SH-SY5Y (cell line): ENCODE data around the gene NISCH.

ENCODE experiments used
- GATA2 ChIP-seq: IDR thresholded peaks from 2 replicates; pipeline ENCODE4 v1.6.1; 2011; ENCODE audit warnings: mild to moderate bottlenecking, low read depth, low read length
- GATA3 ChIP-seq: IDR thresholded peaks from 2 replicates; pipeline ENCODE4 v1.6.1; 2011; ENCODE audit warnings: low read depth, mild to moderate bottlenecking, low read length, moderate library complexity

DNA sequence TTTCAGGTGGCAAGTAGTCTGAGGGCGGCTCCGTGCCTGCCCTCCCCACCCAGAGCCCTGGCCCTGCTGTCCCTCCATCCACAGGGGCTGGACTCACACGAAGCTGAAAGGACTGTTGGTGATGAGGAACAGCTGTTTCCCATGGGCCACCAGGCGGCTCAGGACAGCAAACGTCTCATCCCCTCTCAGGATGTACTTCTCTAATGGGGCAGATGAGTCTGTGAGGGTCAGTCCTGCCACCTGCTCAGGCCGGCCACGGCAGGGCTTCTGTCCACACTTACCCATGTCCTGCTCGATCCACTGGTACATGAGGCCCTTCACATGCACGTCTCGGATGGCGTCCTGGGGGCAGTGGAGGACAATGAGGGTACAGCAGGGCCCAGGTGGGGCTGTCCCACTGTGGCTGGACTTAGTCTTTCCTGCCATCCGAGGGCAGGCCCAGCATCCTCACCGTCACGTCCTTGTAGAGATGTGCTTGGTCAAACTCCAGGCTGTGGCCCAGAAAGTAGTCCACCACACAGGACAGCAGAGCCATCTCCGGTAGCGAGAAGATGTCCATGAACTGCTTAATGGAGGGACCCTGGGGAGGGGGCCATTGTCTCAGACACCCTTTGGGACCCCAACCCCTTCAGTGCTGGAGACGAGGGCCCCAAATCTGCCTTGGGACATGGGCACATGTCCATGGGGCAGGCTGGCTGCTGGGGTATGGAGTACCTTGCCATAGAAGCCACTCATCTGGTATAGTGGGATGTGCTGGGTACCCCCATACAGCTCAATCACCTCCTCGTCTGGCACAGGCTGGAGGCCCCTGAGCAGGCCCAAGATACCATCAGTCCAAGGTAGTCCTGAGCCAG lies 72.6 kb downstream of the NISCH start:
- no peak for TF ChIP-seq GATA2
- TF ChIP-seq GATA3: no peak
